Breast epithelium (tissue), 4 donors: Measurements from ENCODE around the gene ADCY5. TPM values are rescaled to one million over a fixed set of nuclear protein-coding genes. Genes with fewer than 3 reads are reported as not detected.

Experiments
- DNase-seq, 2 donors: peaks; one replicate each; pipeline ENCODE4 v3.0.0-alpha.2; 2019; ENCODE audit warnings: low spot score in 2 of 2
- H3K27ac ChIP-seq, 2 donors: fragments of 200-600 bp; sonication (generic) in 1 of 2; one replicate each; pipeline ENCODE4 v1.5.1; 2016 to 2019; ENCODE audit warnings: mild to moderate bottlenecking in 1 of 2
- H3K27me3 ChIP-seq, 2 donors: fragments of 200-600 bp; sonication (generic) in 1 of 2; one replicate each; pipeline versions ENCODE4 v1.5.1 to v1.6.0; 2017 to 2019; ENCODE audit warnings: control low read depth in 1 of 2, mild to moderate bottlenecking in 1 of 2
- H3K36me3 ChIP-seq: fragments of 200-600 bp; one replicate; pipeline ENCODE4 v1.5.1; 2019
- H3K4me1 ChIP-seq, 2 donors: fragments of 200-600 bp; sonication (generic); one replicate each; pipeline ENCODE4 v1.5.1; 2016 to 2019; ENCODE audit warnings: control low read depth in 1 of 2
- H3K4me3 ChIP-seq, 3 donors: fragments of 200-600 bp; sonication (generic); 1 replicate in 2 of 3; 2 replicates in 1 of 3; pipeline ENCODE4 v1.5.1; 2016 to 2019; ENCODE audit warnings: mild to moderate bottlenecking in 3 of 3, moderate library complexity in 2 of 3
- H3K9me3 ChIP-seq, 2 donors: fragments of 200-600 bp; sonication (generic) in 1 of 2; one replicate each; pipeline ENCODE4 v1.5.1; 2016 to 2019; ENCODE audit warnings: control low read depth in 1 of 2
- CTCF ChIP-seq, 3 donors: fragments of 450-650 bp; IDR thresholded peaks; one replicate each; pipeline ENCODE4 v1.5.1; 2016 to 2017; ENCODE audit warnings: antibody characterized with exemption in 3 of 3, mild to moderate bottlenecking in 3 of 3, moderate library complexity in 3 of 3
- POLR2A ChIP-seq: fragments of 450-650 bp; IDR thresholded peaks from one replicate; pipeline ENCODE4 v1.6.1; 2016; ENCODE audit warnings: antibody characterized with exemption, mild to moderate bottlenecking, moderate library complexity
- POLR2AphosphoS5 ChIP-seq, 3 donors: sonication (generic); formaldehyde crosslinking; IDR thresholded peaks; one replicate each; pipeline ENCODE4 v1.6.1; 2017; ENCODE audit warnings: antibody characterized with exemption in 3 of 3
- intact Hi-C: fragments of 100-400 bp; cut with DNase I; formaldehyde crosslinking; loops from one replicate; pipeline ENCODE4 v1.15.1; 2023; ENCODE audit warnings: low total_unique reads
- total RNA-seq, 3 donors: library from RNA; depleted of rRNA; stranded (reverse); fragments of >200 nt; gene quantifications; one replicate each; pipeline ENCODE4 v1.1.0, GENCODE V29; 2016

The ADCY5 gene
- total RNA-seq, 3 donors from 2014 or later, result 10.1 to 32.5 (median 11.5) TPM

- TF ChIP-seq CTCF (IDR thresholded peaks at IDR 0.05) (no peak), POLR2A (no peak), POLR2AphosphoS5 (IDR thresholded peaks at IDR 0.05) (no peak)
- H3K36me3 ChIP-seq, result no peaks in the 10 kb centered on the region
- peak in 1 of 2 donors; percentile 79 for DNase-seq
- H3K9me3 ChIP-seq, result no peaks in the 10 kb centered on the region
- H3K4me3 ChIP-seq, result peak overlapping the region in 2 of 3 donors; percentile 1 to 42
- peaks cover 0 to 12% of the 10 kb centered on the region in 2 donors for H3K4me1 ChIP-seq
- no peaks in the 10 kb centered on the region for H3K27me3 ChIP-seq
- peak overlapping the region; percentile 69 to 85 for H3K27ac ChIP-seq
- intact Hi-C loops, result loop anchor here (10.0 kb wide), 1 partner anchor 154 kb away; no protein-coding TSS in a partner anchor
Measured at GRCh38 chr3:123330441-123330991, 118.4 kb downstream of the ADCY5 start.

GRCh38 chr3:123329636-123330340 lies 119.1 kb downstream of the ADCY5 start:
- intact Hi-C loops, result loop anchor here (10.0 kb wide), 1 partner anchor 155 kb away; no protein-coding TSS in a partner anchor
- peaks cover 0 to 12% of the 10 kb centered on the region in 2 donors for H3K4me1 ChIP-seq
- peak overlapping the region; percentile 69 to 85 for H3K27ac ChIP-seq
- DNase-seq, result peak in 1 of 2 donors; percentile 83
- no peak overlapping the region for H3K4me3 ChIP-seq
- TF ChIP-seq POLR2A (no peak), POLR2AphosphoS5 (IDR thresholded peaks at IDR 0.05) (no peak), CTCF (IDR thresholded peaks at IDR 0.05) (no peak)
- H3K27me3 ChIP-seq, result no peaks in the 10 kb centered on the region
- no peaks in the 10 kb centered on the region for H3K9me3 ChIP-seq
- H3K36me3 ChIP-seq, result no peaks in the 10 kb centered on the region

- H3K36me3 ChIP-seq, result no peaks in the 10 kb centered on the region
- no peak overlapping the region for H3K4me3 ChIP-seq
- TF ChIP-seq POLR2AphosphoS5 (IDR thresholded peaks at IDR 0.05) (no peak), POLR2A (no peak), CTCF (IDR thresholded peaks at IDR 0.05) (peak; percentile 91 to 92 (median 91))
- H3K27me3 ChIP-seq, result no peaks in the 10 kb centered on the region
- H3K9me3 ChIP-seq, result no peaks in the 10 kb centered on the region
- DNase-seq, result peak; percentile 63 to 79
- intact Hi-C loops, result no loop called here
- peaks cover 0 to 12% of the 10 kb centered on the region in 2 donors for H3K4me1 ChIP-seq
- H3K27ac ChIP-seq, result peak overlapping the region; percentile 69 to 85
Measured at GRCh38 chr3:123328851-123329635, 119.8 kb downstream of the ADCY5 start.

GRCh38 chr3:123327956-123328850 lies 120.7 kb downstream of the ADCY5 start:
- no peak for TF ChIP-seq POLR2AphosphoS5 (IDR thresholded peaks at IDR 0.05)
- Histone ChIP-seq H3K4me1 (peaks cover 0 to 12% of the 10 kb centered on the region in 2 donors), H3K36me3 (no peaks in the 10 kb centered on the region), H3K9me3 (no peaks in the 10 kb centered on the region), H3K27ac (no peak overlapping the region), H3K4me3 (no peak overlapping the region), H3K27me3 (no peaks in the 10 kb centered on the region)
- intact Hi-C loops, result no loop called here
- DNase-seq, result no peak

- no peak for DNase-seq
- Histone ChIP-seq H3K4me1 (peaks cover 0 to 12% of the 10 kb centered on the region in 2 donors), H3K4me3 (no peak overlapping the region), H3K9me3 (no peaks in the 10 kb centered on the region), H3K27ac (no peak overlapping the region), H3K36me3 (no peaks in the 10 kb centered on the region), H3K27me3 (no peaks in the 10 kb centered on the region)
- intact Hi-C loops, result no loop called here
- TF ChIP-seq CTCF (IDR thresholded peaks at IDR 0.05) (no peak), POLR2A (no peak), POLR2AphosphoS5 (IDR thresholded peaks at IDR 0.05) (no peak)
Measured at GRCh38 chr3:123327480-123327879, 121.4 kb downstream of the ADCY5 start.
